MM.1S (cell line): ENCODE data around the gene SDHB.

Experiments used
- DNase-seq: peaks from one replicate; pipeline ENCODE4 v3.0.0-alpha.2; 2015
- H2AFZ ChIP-seq: fragments of 300-600 bp; sonication (generic); 2 replicates; pipeline ENCODE4 v1.6.0; 2016; ENCODE audit warnings: antibody characterized with exemption, low read length
- H3F3A ChIP-seq: fragments of 300-600 bp; sonication (generic); 2 replicates; pipeline ENCODE4 v1.6.1; 2016; ENCODE audit warnings: mild to moderate bottlenecking, antibody characterized with exemption, low read length, moderate library complexity, mixed read lengths; ENCODE audit not compliant: insufficient read depth
- H3K27ac ChIP-seq: fragments of 300-600 bp; sonication (generic); 2 replicates; pipeline ENCODE4 v1.5.1; 2016; ENCODE audit warnings: mild to moderate bottlenecking, low read length
- H3K27me3 ChIP-seq: fragments of 300-600 bp; sonication (generic); replicated peaks from 2 replicates; pipeline ENCODE4 v1.6.0; 2016; ENCODE audit warnings: low read length; ENCODE audit not compliant: insufficient read depth
- H3K36me3 ChIP-seq: fragments of 300-600 bp; sonication (generic); replicated peaks from 2 replicates; pipeline ENCODE4 v1.6.1; 2016; ENCODE audit warnings: mild to moderate bottlenecking, low read length, mixed read lengths; ENCODE audit not compliant: insufficient read depth
- H3K4me1 ChIP-seq: fragments of 300-600 bp; sonication (generic); 2 replicates; pipeline ENCODE4 v1.6.1; 2016; ENCODE audit warnings: low read length, mixed read lengths
- H3K4me2 ChIP-seq: fragments of 300-600 bp; sonication (generic); 2 replicates; pipeline ENCODE4 v1.6.0; 2016; ENCODE audit warnings: low read depth, low read length
- H3K4me3 ChIP-seq: fragments of 300-600 bp; sonication (generic); 2 replicates; pipeline ENCODE4 v1.5.1; 2016; ENCODE audit warnings: low read length, mixed read lengths
- H3K79me2 ChIP-seq: fragments of 300-600 bp; sonication (generic); 2 replicates; pipeline ENCODE4 v1.6.1; 2016; ENCODE audit warnings: mixed run types, low read length, mixed read lengths
- H3K9ac ChIP-seq: fragments of 300-600 bp; sonication (generic); 2 replicates; pipeline ENCODE4 v1.6.1; 2016; ENCODE audit warnings: low read length, mixed read lengths
- H3K9me2 ChIP-seq: fragments of 300-600 bp; sonication (generic); replicated peaks from 2 replicates; pipeline ENCODE4 v1.6.1; 2016; ENCODE audit warnings: mild to moderate bottlenecking, low read length, mixed read lengths; ENCODE audit not compliant: insufficient read depth
- H3K9me3 ChIP-seq: fragments of 300-600 bp; sonication (generic); replicated peaks from 2 replicates; pipeline ENCODE4 v1.6.1; 2016; ENCODE audit warnings: mild to moderate bottlenecking, low read length, mixed read lengths; ENCODE audit not compliant: insufficient read depth
- H4K20me1 ChIP-seq: fragments of 300-600 bp; sonication (generic); 2 replicates; pipeline ENCODE4 v1.6.1; 2016; ENCODE audit warnings: mild to moderate bottlenecking, low read length, moderate library complexity, mixed read lengths; ENCODE audit not compliant: insufficient read depth
- CTCF ChIP-seq: fragments of 300-600 bp; sonication (generic); IDR thresholded peaks from 2 replicates; pipeline ENCODE4 v1.5.1; 2016; ENCODE audit warnings: antibody characterized with exemption, low read length, mixed read lengths
- EZH2 ChIP-seq: fragments of 300-600 bp; sonication (generic); optimal IDR thresholded peaks from 2 replicates; pipeline ENCODE3; 2017; ENCODE audit warnings: low read depth, mild to moderate bottlenecking, antibody characterized with exemption, low read length, mixed read lengths
- EZH2phosphoT487 ChIP-seq: fragments of 300-600 bp; sonication (generic); IDR thresholded peaks from 2 replicates; pipeline ENCODE4 v1.6.1; 2018; ENCODE audit warnings: antibody characterized with exemption, low read length

SDHB gene

GRCh38 chr1:16975838-16976237, 78.0 kb downstream of the SDHB start:
- no peak overlapping the region for H2AFZ ChIP-seq
- no peaks in the 10 kb centered on the region for H3K4me1 ChIP-seq
- H3K4me3 ChIP-seq, result no peak overlapping the region
- H3K9me3 ChIP-seq, result no peaks in the 10 kb centered on the region
- no peak overlapping the region for H3K9ac ChIP-seq
- no peaks in the 10 kb centered on the region for H4K20me1 ChIP-seq
- H3K79me2 ChIP-seq, result no peaks in the 10 kb centered on the region
- peaks cover 16% of the 10 kb centered on the region for H3K27me3 ChIP-seq
- TF ChIP-seq EZH2 (no peak), EZH2phosphoT487 (no peak), CTCF (no peak)
- no peak overlapping the region for H3K4me2 ChIP-seq
- no peak overlapping the region for H3K27ac ChIP-seq
- H3F3A ChIP-seq, result no peaks in the 10 kb centered on the region
- no peak for DNase-seq
- no peaks in the 10 kb centered on the region for H3K9me2 ChIP-seq
- H3K36me3 ChIP-seq, result no peaks in the 10 kb centered on the region

GRCh38 chr1:16975211-16975610, 78.6 kb downstream of the SDHB start:
- no peak overlapping the region for H3K4me2 ChIP-seq
- no peaks in the 10 kb centered on the region for H3K79me2 ChIP-seq
- no peak overlapping the region for H2AFZ ChIP-seq
- H3K9ac ChIP-seq, result no peak overlapping the region
- H3K36me3 ChIP-seq, result no peaks in the 10 kb centered on the region
- TF ChIP-seq CTCF (no peak), EZH2phosphoT487 (no peak), EZH2 (no peak)
- H3K9me3 ChIP-seq, result no peaks in the 10 kb centered on the region
- no peaks in the 10 kb centered on the region for H4K20me1 ChIP-seq
- peaks cover 13% of the 10 kb centered on the region for H3K27me3 ChIP-seq
- no peak for DNase-seq
- H3K9me2 ChIP-seq, result no peaks in the 10 kb centered on the region
- no peaks in the 10 kb centered on the region for H3K4me1 ChIP-seq
- no peak overlapping the region for H3K27ac ChIP-seq
- no peak overlapping the region for H3K4me3 ChIP-seq
- H3F3A ChIP-seq, result no peaks in the 10 kb centered on the region

- H2AFZ ChIP-seq, result no peak overlapping the region
- no peaks in the 10 kb centered on the region for H3K79me2 ChIP-seq
- no peaks in the 10 kb centered on the region for H3K36me3 ChIP-seq
- H3K27me3 ChIP-seq, result no peaks in the 10 kb centered on the region
- H3K4me3 ChIP-seq, result no peak overlapping the region
- no peak overlapping the region for H3K27ac ChIP-seq
- H3K9me2 ChIP-seq, result no peaks in the 10 kb centered on the region
- H3K9me3 ChIP-seq, result no peaks in the 10 kb centered on the region
- no peak for DNase-seq
- H4K20me1 ChIP-seq, result no peaks in the 10 kb centered on the region
- no peak overlapping the region for H3K4me2 ChIP-seq
- H3K4me1 ChIP-seq, result no peaks in the 10 kb centered on the region
- TF ChIP-seq EZH2 (no peak), CTCF (no peak), EZH2phosphoT487 (no peak)
- no peak overlapping the region for H3K9ac ChIP-seq
- H3F3A ChIP-seq, result no peaks in the 10 kb centered on the region
Observed at GRCh38 chr1:16973215-16973614, 80.6 kb downstream of the SDHB start.
